H1 (cell line): ENCODE data around the gene RFTN2. TPM values are rescaled to one million over a fixed set of nuclear protein-coding genes. Genes with fewer than 3 reads are reported as not detected.
"Not testable (repeated sequence)": the region's sequence is repeated elsewhere in the genome, so short reads cannot be mapped to it uniquely, and the experiment has no call there.

ENCODE experiments used
- CTCF ChIA-PET: fragments of 300-600 bp; sonication (Branson Sonifier 250); formaldehyde crosslinking; loops from one replicate; lab custom pipeline; 2021; ENCODE audit not compliant: partially characterized antibody; lab: Charles Lee
- POLR2A ChIA-PET: fragments of 300-600 bp; sonication (Branson Sonifier 250); formaldehyde crosslinking; loops from one replicate; lab custom pipeline; 2021; ENCODE audit warnings: inconsistent platforms; ENCODE audit not compliant: partially characterized antibody; lab: Charles Lee
- DNase-seq, 2 experiments: peaks; one replicate each; pipeline versions ENCODE4 v3.0.0 to v3.0.0-alpha.2; 2010 to 2022; ENCODE audit warnings: low spot score in 2 of 2, low read depth in 1 of 2, mixed read lengths in 1 of 2
- FAIRE-seq: peaks from 2 replicates; lab custom pipeline; 2011; peaks lifted over from hg19 to GRCh38; lab: Jason Lieb, UNC
- H2AFZ ChIP-seq: 2 replicates; pipeline ENCODE4 v1.8.1; 2012; ENCODE audit warnings: low read length, inconsistent platforms
- H2AK5ac ChIP-seq: 2 replicates; pipeline ENCODE4 v1.6.1; 2013; ENCODE audit warnings: low read depth, low read length
- H2BK120ac ChIP-seq: replicated peaks from 2 replicates; pipeline ENCODE3; 2013; ENCODE audit warnings: low read depth, low read length, inconsistent platforms
- H2BK12ac ChIP-seq: 2 replicates; pipeline ENCODE4 v1.6.1; 2013; ENCODE audit warnings: low read depth, low read length
- H2BK15ac ChIP-seq: 2 replicates; pipeline ENCODE4 v1.6.1; 2013; ENCODE audit warnings: low read length
- H2BK20ac ChIP-seq: 2 replicates; pipeline ENCODE4 v1.6.1; 2013; ENCODE audit warnings: low read length
- H2BK5ac ChIP-seq: 2 replicates; pipeline ENCODE4 v1.6.1; 2013; ENCODE audit warnings: low read depth, low read length
- H3K14ac ChIP-seq: 2 replicates; pipeline ENCODE4 v1.6.1; 2013; ENCODE audit warnings: inconsistent platforms; ENCODE audit not compliant: insufficient read length
- H3K18ac ChIP-seq: 2 replicates; pipeline ENCODE4 v1.6.1; 2013; ENCODE audit warnings: low read length; ENCODE audit errors: extremely low read depth
- H3K23ac ChIP-seq: 2 replicates; pipeline ENCODE4 v1.6.1; 2013; ENCODE audit warnings: inconsistent platforms; ENCODE audit not compliant: insufficient read length
- H3K23me2 ChIP-seq: 2 replicates; pipeline ENCODE4 v1.6.1; 2013; ENCODE audit warnings: low read depth, low read length
- H3K27ac ChIP-seq: 2 replicates; pipeline ENCODE4 v1.6.1; 2011; ENCODE audit warnings: low read depth, low read length, inconsistent platforms
- H3K27me3 ChIP-seq, 4 experiments: replicated peaks in 1 of 4; 1 replicate in 1 of 4; 2 replicates in 3 of 4; pipeline versions ENCODE4 v1.6.1 to v1.8.1; 2011 to 2013; ENCODE audit warnings: low read length in 3 of 4, mild to moderate bottlenecking in 3 of 4, inconsistent platforms in 2 of 4, mixed read lengths in 2 of 4, moderate library complexity in 1 of 4; ENCODE audit not compliant: control insufficient read depth in 3 of 4, insufficient read depth in 3 of 4; ENCODE audit errors: extremely low read depth in 1 of 4
- H3K36me3 ChIP-seq, 4 experiments: 2 replicates each; pipeline versions ENCODE4 v1.6.1 to v1.8.1; 2011 to 2013; ENCODE audit warnings: mild to moderate bottlenecking in 4 of 4, low read length in 3 of 4, moderate library complexity in 2 of 4, control low read depth in 1 of 4, inconsistent platforms in 1 of 4; ENCODE audit not compliant: insufficient read depth in 4 of 4, control insufficient read depth in 2 of 4
- H3K4ac ChIP-seq: replicated peaks from 2 replicates; pipeline ENCODE3; 2013; ENCODE audit warnings: low read length, low read depth, mixed read lengths, inconsistent platforms; ENCODE audit not compliant: insufficient read length
- H3K4me1 ChIP-seq, 4 experiments: replicated peaks in 1 of 4; 1 replicate in 1 of 4; 2 replicates in 3 of 4; pipeline versions ENCODE4 v1.6.1 to v1.8.1; 2011 to 2013; ENCODE audit warnings: low read length in 3 of 4, inconsistent platforms in 2 of 4, mixed read lengths in 1 of 4; ENCODE audit not compliant: insufficient read depth in 4 of 4, control insufficient read depth in 3 of 4
- H3K4me2 ChIP-seq, 2 experiments: 2 replicates each; pipeline versions ENCODE4 v1.6.1 to v1.8.1; 2011 to 2013; ENCODE audit warnings: low read depth in 2 of 2, low read length in 2 of 2, control low read depth in 1 of 2, inconsistent platforms in 1 of 2, mild to moderate bottlenecking in 1 of 2; ENCODE audit not compliant: insufficient read depth in 1 of 2
- H3K4me3 ChIP-seq, 4 experiments: fragments of 200-600, 300-600 bp in 1 of 4; sonication (generic), shearing (Covaris generic), sonication (Bioruptor Twin) in 1 of 4; 2 replicates each; pipeline versions ENCODE4 v1.5.1 to v1.8.1; 2011 to 2016; ENCODE audit warnings: low read length in 4 of 4, low read depth in 3 of 4, control low read depth in 2 of 4, inconsistent platforms in 2 of 4, mild to moderate bottlenecking in 2 of 4, mixed read lengths in 1 of 4, moderate library complexity in 1 of 4; ENCODE audit not compliant: insufficient read depth in 2 of 4; ENCODE audit errors: extremely low read depth in 1 of 4
- H3K56ac ChIP-seq: replicated peaks from 2 replicates; pipeline ENCODE3; 2013; ENCODE audit warnings: low read depth, mild to moderate bottlenecking, mixed read lengths, low read length, inconsistent platforms; ENCODE audit not compliant: insufficient read length
- H3K79me1 ChIP-seq: 2 replicates; pipeline ENCODE4 v1.6.1; 2013; ENCODE audit warnings: low read depth, low read length, control low read depth
- H3K79me2 ChIP-seq, 2 experiments: 2 replicates each; pipeline versions ENCODE4 v1.6.1 to v1.8.1; 2012 to 2013; ENCODE audit warnings: low read length in 2 of 2, mild to moderate bottlenecking in 2 of 2, inconsistent platforms in 1 of 2; ENCODE audit not compliant: insufficient read depth in 2 of 2, control insufficient read depth in 1 of 2
- H3K9ac ChIP-seq, 4 experiments: replicated peaks in 1 of 4; 1 replicate in 1 of 4; 2 replicates in 3 of 4; pipeline versions ENCODE4 v1.6.1 to v1.8.1; 2011 to 2013; ENCODE audit warnings: low read depth in 3 of 4, low read length in 3 of 4, control low read depth in 2 of 4, mild to moderate bottlenecking in 2 of 4, moderate library complexity in 2 of 4, inconsistent platforms in 1 of 4; ENCODE audit errors: extremely low read depth in 1 of 4
- H3K9me3 ChIP-seq, 2 experiments: 2 replicates each; pipeline versions ENCODE4 v1.6.1 to v1.8.1; 2012 to 2013; ENCODE audit warnings: mild to moderate bottlenecking in 2 of 2, moderate library complexity in 2 of 2, control low read depth in 1 of 2, inconsistent platforms in 1 of 2, low read depth in 1 of 2, low read length in 1 of 2, mixed read lengths in 1 of 2; ENCODE audit not compliant: insufficient read depth in 2 of 2
- H4K20me1 ChIP-seq, 2 experiments: replicated peaks in 1 of 2; 2 replicates each; pipeline versions ENCODE3 to v1.8.1; 2011 to 2013; ENCODE audit warnings: inconsistent platforms in 2 of 2, low read length in 2 of 2, mild to moderate bottlenecking in 1 of 2; ENCODE audit not compliant: insufficient read depth in 2 of 2, control insufficient read depth in 1 of 2
- H4K5ac ChIP-seq: 2 replicates; pipeline ENCODE4 v1.6.1; 2013; ENCODE audit warnings: low read length, low read depth, mixed read lengths, inconsistent platforms; ENCODE audit not compliant: insufficient read length
- H4K8ac ChIP-seq: 2 replicates; pipeline ENCODE4 v1.8.0; 2013; ENCODE audit warnings: mild to moderate bottlenecking, moderate library complexity, low read length, inconsistent platforms; ENCODE audit not compliant: insufficient read depth; ENCODE audit errors: extremely low read depth
- H4K91ac ChIP-seq: replicated peaks from 2 replicates; pipeline ENCODE3; 2013; ENCODE audit warnings: low read length, mixed read lengths, inconsistent platforms; ENCODE audit not compliant: insufficient read length
- WGBS, 2 experiments: shearing (Covaris generic) in 1 of 2; methylation state at CpG; one replicate each; pipeline versions ENCODE4 v1.1.6 to v1.1.7; 2013 to 2015; ENCODE audit warnings: low lambda C conversion rate in 2 of 2, mixed read lengths in 2 of 2, inconsistent platforms in 1 of 2, low coverage in 1 of 2, missing lambda C conversion rate in 1 of 2; ENCODE audit not compliant: insufficient replicate concordance in 2 of 2, insufficient coverage in 1 of 2, insufficient read length in 1 of 2; ENCODE audit errors: extremely low coverage in 1 of 2, missing lambda C conversion rate in 1 of 2; 5-methylcytosine and 5-hydroxymethylcytosine counted together
- polyA plus RNA-seq, 7 experiments: library from polyadenylated mRNA; depleted of rRNA in 3 of 7; stranded (reverse) in 5 of 7; unstranded in 2 of 7; fragments of >200 nt in 5 of 7; fragments of 200-250 nt in 2 of 7; gene quantifications; 1 replicate in 5 of 7; 2 replicates in 1 of 7; 4 replicates in 1 of 7; pipeline versions ENCODE4 v1.2.1 to v1.2.3, GENCODE V29; 2011 to 2013; ENCODE audit warnings: missing spikeins in 2 of 7, mixed read lengths in 2 of 7
- total RNA-seq: library from RNA; stranded (reverse); fragmentation: NEBNext Ultra II Directional; extraction: Animal tissue kit (Norgen Biotek cat#: 25700); gene quantifications from 2 replicates; pipeline ENCODE4 v1.2.1, GENCODE V29; 2021

RFTN2 gene
- total and polyA plus RNA-seq, 2 of the 8 experiments (the other 6 are each of a cell fraction or from before 2014, with no cell fraction given): 2.3 to 2.4 TPM

GRCh38 chr2:197551260-197551659, 124.1 kb downstream of the RFTN2 start:
- H2BK15ac ChIP-seq, H3K27me3 ChIP-seq, H2BK12ac ChIP-seq, H4K20me1 ChIP-seq, FAIRE-seq, H3K18ac ChIP-seq, H2AK5ac ChIP-seq, H3K4me3 ChIP-seq, H2AFZ ChIP-seq, H3K79me2 ChIP-seq, CTCF ChIA-PET, H3K9ac ChIP-seq, H2BK20ac ChIP-seq, H3K9me3 ChIP-seq, H3K23me2 ChIP-seq, H4K5ac ChIP-seq, H4K91ac ChIP-seq, H3K23ac ChIP-seq, H3K27ac ChIP-seq, H3K56ac ChIP-seq, H3K4me1 ChIP-seq, H3K4me2 ChIP-seq, H2BK5ac ChIP-seq, H4K8ac ChIP-seq, H2BK120ac ChIP-seq, H3K14ac ChIP-seq, H3K4ac ChIP-seq, H3K79me1 ChIP-seq, DNase-seq: not testable (repeated sequence)
- POLR2A ChIA-PET: interaction anchor here (0.6 kb wide), 1 partner anchor 46 kb away, joined by 4 read pairs; no protein-coding TSS in a partner anchor
- peaks cover 2 to 40% (median 11%) of the 10 kb centered on the region in 4 experiments; a peak in 7 of 8 replicates for H3K36me3 ChIP-seq
- 95% methylated on average over 2 of the region's 2 CpGs; no CpG with 5 or more reads in 1 of the 2 experiments for WGBS, 2 experiments
